Endothelial cell of umbilical vein (primary cell): ENCODE data around the gene ARPC5. TPM values are rescaled to one million over a fixed set of nuclear protein-coding genes. Genes with fewer than 3 reads are reported as not detected.

Experiments
- Bru-seq: library from RNA; stranded (reverse); fragments of 400-500 nt; gene quantifications from one replicate; lab custom pipeline; 2021; lab: Mats Ljungman, UMichigan
- BruChase-seq, 2 experiments: library from RNA; stranded (reverse); fragments of 400-500 nt; gene quantifications; one replicate each; lab custom pipeline; 2021; lab: Mats Ljungman, UMichigan
- BruUV-seq: library from RNA; stranded (reverse); fragments of 400-500 nt; replicated peaks from 2 replicates; lab custom pipeline; 2021; lab: Mats Ljungman, UMichigan
- CTCF ChIA-PET: fragments of 300-600, 350-600 bp; sonication (Branson Sonifier 250); formaldehyde crosslinking; loops from one replicate; lab custom pipeline; 2021; ENCODE audit warnings: antibody characterized with exemption, inconsistent platforms; lab: Charles Lee
- POLR2A ChIA-PET: fragments of 300-600, 350-600 bp; sonication (Branson Sonifier 250); formaldehyde crosslinking; loops from one replicate; lab custom pipeline; 2021; ENCODE audit warnings: antibody characterized with exemption, inconsistent platforms; lab: Charles Lee
- DNase-seq: peaks from one replicate; pipeline ENCODE4 v3.0.0-alpha.2; 2011; ENCODE audit warnings: low read depth, low spot score
- FAIRE-seq: peaks from 2 replicates; lab custom pipeline; 2011; peaks lifted over from hg19 to GRCh38; lab: Jason Lieb, UNC
- H2AFZ ChIP-seq: 2 replicates; pipeline ENCODE4 v1.6.0; 2012; ENCODE audit warnings: low read depth, low read length, control low read depth, inconsistent platforms
- H3K27ac ChIP-seq: 2 replicates; pipeline ENCODE4 v1.5.1; 2011; ENCODE audit warnings: low read depth, mild to moderate bottlenecking, control low read depth, low read length, moderate library complexity; ENCODE audit not compliant: insufficient read depth
- H3K27me3 ChIP-seq, 2 experiments: 2 replicates each; pipeline versions ENCODE4 v1.6.0 to v1.6.1; 2011; ENCODE audit warnings: low read length in 2 of 2, mixed read lengths in 1 of 2; ENCODE audit not compliant: control insufficient read depth in 2 of 2, insufficient read depth in 2 of 2
- H3K36me3 ChIP-seq, 2 experiments: 2 replicates in 1 of 2; 3 replicates in 1 of 2; pipeline ENCODE4 v1.5.1; 2011; ENCODE audit warnings: low read length in 2 of 2, mild to moderate bottlenecking in 1 of 2, moderate library complexity in 1 of 2; ENCODE audit not compliant: control insufficient read depth in 2 of 2, insufficient read depth in 2 of 2; ENCODE audit errors: extremely low read depth in 1 of 2
- H3K4me1 ChIP-seq: 3 replicates; pipeline ENCODE4 v1.5.1; 2011; ENCODE audit warnings: mild to moderate bottlenecking, low read length; ENCODE audit not compliant: control insufficient read depth, insufficient read depth; ENCODE audit errors: extremely low read depth
- H3K4me2 ChIP-seq: 2 replicates; pipeline ENCODE4 v1.6.1; 2011; ENCODE audit warnings: low read length, control low read depth, mixed read lengths; ENCODE audit not compliant: insufficient read depth
- H3K4me3 ChIP-seq, 3 experiments: fragments of 200-600 bp in 1 of 3; sonication (generic), shearing (Covaris generic) in 1 of 3; replicated peaks in 1 of 3; 2 replicates each; pipeline ENCODE4 v1.5.1; 2011 to 2016; ENCODE audit warnings: control low read depth in 3 of 3, low read length in 3 of 3, mild to moderate bottlenecking in 2 of 3, inconsistent platforms in 1 of 3, low read depth in 1 of 3, moderate library complexity in 1 of 3; ENCODE audit not compliant: insufficient read depth in 1 of 3
- H3K79me2 ChIP-seq: 2 replicates; pipeline ENCODE4 v1.6.0; 2012; ENCODE audit warnings: low read length, inconsistent platforms; ENCODE audit not compliant: control insufficient read depth, insufficient read depth
- H3K9ac ChIP-seq: replicated peaks from 2 replicates; pipeline ENCODE3; 2011; ENCODE audit warnings: low read length, control low read depth; ENCODE audit not compliant: insufficient read depth; ENCODE audit errors: extremely low read depth
- H3K9me1 ChIP-seq: replicated peaks from 3 replicates; pipeline ENCODE4 v1.6.0; 2011; ENCODE audit warnings: mild to moderate bottlenecking, low read length; ENCODE audit not compliant: control insufficient read depth, insufficient read depth; ENCODE audit errors: extremely low read depth
- H3K9me3 ChIP-seq: replicated peaks from 2 replicates; pipeline ENCODE4 v1.5.1; 2012; ENCODE audit warnings: low read length, inconsistent platforms; ENCODE audit not compliant: control insufficient read depth, insufficient read depth
- H4K20me1 ChIP-seq: replicated peaks from 2 replicates; pipeline ENCODE3; 2011; ENCODE audit warnings: mild to moderate bottlenecking, low read length; ENCODE audit not compliant: control insufficient read depth, insufficient read depth; ENCODE audit errors: extremely low read depth
- CTCF ChIP-seq, 2 donors: IDR thresholded peaks; 1 replicate in 1 of 2; 2 replicates in 1 of 2; pipeline ENCODE4 v1.5.1; 2011; ENCODE audit warnings: low read length in 2 of 2, mild to moderate bottlenecking in 2 of 2, moderate library complexity in 2 of 2, control low read depth in 1 of 2, inconsistent platforms in 1 of 2, low read depth in 1 of 2; ENCODE audit not compliant: insufficient read depth in 1 of 2; ENCODE audit errors: extremely low read depth in 1 of 2
- EZH2 ChIP-seq: IDR thresholded peaks from 2 replicates; pipeline ENCODE4 v1.6.1; 2012; ENCODE audit warnings: borderline replicate concordance, low read depth, mild to moderate bottlenecking, moderate library complexity, low read length, inconsistent platforms; ENCODE audit not compliant: severe bottlenecking
- FOS ChIP-seq: IDR thresholded peaks from 2 replicates; pipeline ENCODE4 v1.6.1; 2011; ENCODE audit warnings: mild to moderate bottlenecking, low read length, moderate library complexity, borderline replicate concordance; ENCODE audit not compliant: insufficient read depth
- GATA2 ChIP-seq: IDR thresholded peaks from 2 replicates; pipeline ENCODE4 v1.7.0; 2011; ENCODE audit warnings: low read depth, mild to moderate bottlenecking, moderate library complexity, mixed read lengths, low read length; ENCODE audit not compliant: insufficient read length, insufficient read depth
- JUN ChIP-seq: IDR thresholded peaks from 2 replicates; pipeline ENCODE4 v1.6.1; 2011; ENCODE audit warnings: borderline replicate concordance, low read depth; ENCODE audit not compliant: insufficient read length, insufficient read depth
- MAX ChIP-seq: IDR thresholded peaks from 2 replicates; pipeline ENCODE4 v1.6.1; 2011; ENCODE audit not compliant: insufficient read depth, insufficient read length
- MYC ChIP-seq: IDR thresholded peaks from one replicate; pipeline ENCODE4 v1.6.1; 2011; ENCODE audit warnings: mild to moderate bottlenecking, low read depth, low read length
- POLR2A ChIP-seq: IDR thresholded peaks from 2 replicates; pipeline ENCODE4 v1.6.1; 2012; ENCODE audit warnings: low read depth, mild to moderate bottlenecking, control low read depth, low read length
- POLR2AphosphoS5 ChIP-seq: IDR thresholded peaks from 2 replicates; pipeline ENCODE4 v1.6.1; 2012; ENCODE audit warnings: low read depth, mild to moderate bottlenecking, control low read depth, low read length, moderate library complexity; ENCODE audit not compliant: insufficient read depth
- dilution Hi-C: fragments of 300-500 bp; cut with MboI; formaldehyde crosslinking; loops from one replicate; pipeline ENCODE4 v1.15.0; 2019; ENCODE audit warnings: low sequenced_read_pairs; ENCODE audit not compliant: extremely low pct_ligation_motif_present
- intact Hi-C: fragments of 100-400 bp; cut with micrococcal nuclease; formaldehyde crosslinking; loops from one replicate; pipeline ENCODE4 v1.10.0; 2022
- long read RNA-seq: library from polyadenylated mRNA; stranded (forward); transcript quantifications from one replicate; pipeline ENCODE4 v2.0.0, GENCODE V29; 2021
- polyA minus RNA-seq, 3 experiments: library from RNA; depleted of rRNA, polyadenylated mRNA; stranded (reverse); fragments of >200 nt; gene quantifications; 1 replicate in 1 of 3; 2 replicates in 2 of 3; pipeline ENCODE4 v1.2.3, GENCODE V29; 2011
- polyA plus RNA-seq, 4 experiments: library from polyadenylated mRNA; depleted of rRNA in 3 of 4; stranded (reverse) in 3 of 4; unstranded in 1 of 4; fragments of >200 nt; gene quantifications; 2 replicates each; pipeline versions ENCODE4 v1.2.1 to v1.2.3, GENCODE V29; 2011 to 2012; ENCODE audit warnings: missing spikeins in 1 of 4
- total RNA-seq: library from RNA; stranded (reverse); gene quantifications from 2 replicates; pipeline ENCODE4 v1.2.3, GENCODE V29; 2021

Gene ARPC5
- total RNA-seq = 185 and 190 TPM in 2 replicates
- 72.1 and 110 TPM in 2 replicates for polyA plus RNA-seq
- 142 TPM in 2 replicates for polyA plus RNA-seq (2011; cell fraction: cytosol; rRNA removed)
- polyA plus RNA-seq (2011; cell fraction: nucleus; rRNA removed) = 56.3 and 77.4 TPM in 2 replicates
- polyA plus RNA-seq (2012) = 250 and 281 TPM in 2 replicates
- polyA minus RNA-seq = 130 and 135 TPM in 2 replicates
- polyA minus RNA-seq (2011; cell fraction: cytosol; rRNA and poly(A)+ RNA removed) = 76.5 TPM
- polyA minus RNA-seq (2011; cell fraction: nucleus; rRNA and poly(A)+ RNA removed) = 51.5 and 60.3 TPM in 2 replicates
- percentile 96 among the genes with signal in this experiment for Bru-seq, nascent RNA
- BruChase-seq, experiment 1, labeled RNA remaining after a 6-hour chase = percentile 98 among the genes with signal in this experiment
- BruChase-seq, experiment 2, labeled RNA remaining after a 2-hour chase = percentile 94 among the genes with signal in this experiment
- long read RNA-seq, full-length matches to known transcripts = 1,147 of 1,189 reads
- long read RNA-seq, partial matches to known transcripts = 28 of 1,189 reads
- long read RNA-seq, other reads (novel, unspliced or antisense) = 14 of 1,189 reads

DNA sequence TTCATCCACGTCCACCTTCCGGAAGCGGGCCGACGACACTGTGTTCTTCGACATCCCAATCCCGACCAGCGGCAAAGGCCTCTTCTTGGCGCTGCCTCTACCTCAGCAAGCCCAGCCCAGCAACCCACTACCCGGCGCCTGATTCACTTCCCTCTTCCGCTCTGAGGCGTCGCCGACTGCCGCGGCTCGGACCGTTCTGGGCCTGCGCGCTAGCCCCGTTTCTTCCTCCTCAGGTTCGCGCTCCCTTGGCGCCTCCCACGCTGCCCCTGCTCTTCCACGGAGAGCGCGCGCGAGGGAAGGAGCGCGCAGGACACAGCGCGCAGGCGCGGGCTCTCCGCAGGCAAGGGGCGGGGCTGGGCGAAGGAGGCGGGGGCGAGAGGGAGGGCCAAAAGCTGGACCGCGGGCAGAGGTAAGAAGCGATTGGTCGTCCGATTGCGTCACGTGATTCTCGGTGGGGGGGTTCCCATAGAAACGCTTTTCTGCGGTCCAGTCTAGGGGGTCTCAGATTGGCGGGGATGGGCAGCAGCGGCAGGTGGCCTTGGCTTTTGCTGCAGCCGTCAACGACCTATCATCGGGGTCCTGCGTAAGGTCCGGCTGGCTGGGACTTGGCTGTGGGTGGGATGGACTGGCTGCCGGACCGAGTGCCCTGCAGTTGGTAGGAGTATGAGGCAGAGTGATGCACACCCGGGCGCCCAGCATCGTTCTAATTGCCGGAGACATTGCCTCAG, at the start of gene ARPC5:
TSS of gene ARPC5 (minus strand) at position 178 of the 728 bp plus-strand sequence. CDS start at position 54, 124 bp downstream.
- H3K79me2 ChIP-seq = peaks cover 42% of the 10 kb centered on the region
- H3K36me3 ChIP-seq = peaks cover under 1 to 2% of the 10 kb centered on the region in 2 experiments
- H3K9me3 ChIP-seq = no peaks in the 10 kb centered on the region
- H3K4me1 ChIP-seq = peaks cover 28% of the 10 kb centered on the region
- ChIA-PET POLR2A (no interaction called here), CTCF (interaction anchor here (1.0 to 5.6 kb wide), 2 partner anchors 17 to 280 kb away, joined by 3 to 46 read pairs; no protein-coding TSS in a partner anchor)
- H3K4me3 ChIP-seq = peak within 1 kb of the TSS; percentile 93 to 100 (median 99)
- DNase-seq = peak; percentile 100
- peak within 1 kb of the TSS; percentile 67 for H3K27ac ChIP-seq
- FAIRE-seq = peak; percentile 93
- peak within 1 kb of the TSS; percentile 96 for H2AFZ ChIP-seq
- dilution Hi-C loops (no loop called here), intact Hi-C loops (loop anchor here (1.0 to 10.0 kb wide), 7 partner anchors 16 to 1739 kb away; partner anchors contain the start of genes RGL1 and TSEN15)
- H3K9me1 ChIP-seq = no peaks in the 10 kb centered on the region
- TF ChIP-seq MAX = peak; percentile 78
- no peak for TF ChIP-seq GATA2
- TF ChIP-seq FOS = peak; percentile 48
- peak; percentile 92 for TF ChIP-seq POLR2AphosphoS5
- no peak for TF ChIP-seq MYC
- peak; percentile 95 for TF ChIP-seq POLR2A
- no peak for TF ChIP-seq EZH2
- TF ChIP-seq JUN = no peak
- TF ChIP-seq CTCF (IDR thresholded peaks at IDR 0.05; ENCODE audit: extremely low read depth in 1 of 2, insufficient read depth in 1 of 2, low read depth in 1 of 2, low read length in 2 of 2) = no peak
- H3K4me2 ChIP-seq = peak within 1 kb of the TSS; percentile 94
- no TSS peak for BruUV-seq
- peak within 1 kb of the TSS; percentile 97 for H3K9ac ChIP-seq
- H4K20me1 ChIP-seq = peaks cover 4% of the 10 kb centered on the region
- no peaks in the 10 kb centered on the region for H3K27me3 ChIP-seq
